Activated CD4-positive, alpha-beta T cell treated with anti-CD3 and anti-CD28 coated beads for 24 hours (primary cell): ENCODE data around the gene RHBDD2.

Experiments used
- DNase-seq, 2 donors: peaks; one replicate each; pipeline ENCODE4 v3.0.0-alpha.2; 2020; ENCODE audit warnings: low read depth in 2 of 2

The RHBDD2 gene

GRCh38 chr7:75920431-75921161, 41.8 kb downstream of the RHBDD2 start:
- DNase-seq, result no peak

GRCh38 chr7:75921479-75921878, 42.6 kb downstream of the RHBDD2 start:
- no peak for DNase-seq

- DNase-seq, result no peak
Measured at GRCh38 chr7:75922966-75923603, 44.3 kb downstream of the RHBDD2 start.

- no peak for DNase-seq
Measured at GRCh38 chr7:75924256-75924655, 45.4 kb downstream of the RHBDD2 start.

GRCh38 chr7:75924889-75925288, 46.1 kb downstream of the RHBDD2 start:
- DNase-seq, result no peak

GRCh38 chr7:75925717-75926435, 47.0 kb downstream of the RHBDD2 start:
- DNase-seq, result no peak

- no peak for DNase-seq
Measured at GRCh38 chr7:75928568-75928914, 49.7 kb downstream of the RHBDD2 start.

GRCh38 chr7:75931680-75932079, 52.8 kb downstream of the RHBDD2 start:
- no peak for DNase-seq

GRCh38 chr7:75937958-75938786, 59.3 kb downstream of the RHBDD2 start:
- DNase-seq, result no peak
